K562 (cell line): ENCODE data around the gene CSNK1G1. TPM values are rescaled to one million over a fixed set of nuclear protein-coding genes. Genes with fewer than 3 reads are reported as not detected.

ENCODE experiments used
- ATAC-seq: fragments of 200-7000 bp; cut with Tn5 transposase; 3 replicates; pipeline ENCODE4 v1.9.1; 2020; ENCODE audit warnings: moderate library complexity
- BruUV-seq: library from RNA; stranded (reverse); fragments of 400-500 nt; replicated peaks from 2 replicates; lab custom pipeline; 2021; lab: Mats Ljungman, UMichigan
- CTCF ChIA-PET: fragments of 300-600 bp; formaldehyde crosslinking; extraction: SDS; loops from one replicate; lab custom pipeline; 2021; ENCODE audit warnings: low intra/inter-chr PET ratio; lab: Yijun Ruan, JAX
- POLR2A ChIA-PET: fragments of 300-600, 350-650 bp; sonication (Branson Sonifier 250); formaldehyde crosslinking; extraction: SDS; loops from one replicate; lab custom pipeline; 2021; ENCODE audit warnings: antibody characterized with exemption, inconsistent platforms; lab: Yijun Ruan, JAX
- DNase-seq, 4 experiments: peaks; one replicate each; pipeline versions ENCODE4 v3.0.0 to v3.0.0-alpha.2; 2011 to 2018; ENCODE audit warnings: low spot score in 3 of 4, mixed read lengths in 3 of 4; ENCODE audit errors: extremely low read depth in 1 of 4
- FAIRE-seq: peaks from 2 replicates; lab custom pipeline; 2011; peaks lifted over from hg19 to GRCh38; lab: Jason Lieb, UNC
- H2AFZ ChIP-seq: 2 replicates; pipeline ENCODE4 v1.6.0; 2011; ENCODE audit warnings: low read depth, low read length, control low read depth, inconsistent platforms
- H3K27ac ChIP-seq: fragments of 200-600 bp; 3 replicates; pipeline ENCODE4 v1.8.0; 2011; ENCODE audit warnings: low read depth, mild to moderate bottlenecking, control low read depth, inconsistent platforms, low read length, moderate library complexity, mixed read lengths; ENCODE audit errors: extremely low read depth
- H3K27me3 ChIP-seq, 2 experiments: fragments of 300-600 bp in 1 of 2; 2 replicates in 1 of 2; 3 replicates in 1 of 2; pipeline versions ENCODE4 v1.6.0 to v1.8.0; 2011; ENCODE audit warnings: inconsistent platforms in 2 of 2, low read length in 2 of 2, mild to moderate bottlenecking in 1 of 2, mixed read lengths in 1 of 2, moderate library complexity in 1 of 2; ENCODE audit not compliant: control insufficient read depth in 2 of 2, insufficient read depth in 2 of 2
- H3K36me3 ChIP-seq: fragments of 300-600 bp; 3 replicates; pipeline ENCODE4 v1.8.0; 2011; ENCODE audit warnings: mild to moderate bottlenecking, low read length, inconsistent platforms; ENCODE audit not compliant: control insufficient read depth, insufficient read depth
- H3K4me1 ChIP-seq, 2 experiments: fragments of 200-600 bp in 1 of 2; replicated peaks in 1 of 2; 2 replicates in 1 of 2; 3 replicates in 1 of 2; pipeline versions ENCODE4 v1.5.1 to v1.8.0; 2011; ENCODE audit warnings: inconsistent platforms in 2 of 2, low read length in 2 of 2, mild to moderate bottlenecking in 1 of 2, mixed read lengths in 1 of 2, moderate library complexity in 1 of 2; ENCODE audit not compliant: control insufficient read depth in 2 of 2, insufficient read depth in 2 of 2
- H3K4me2 ChIP-seq: 2 replicates; pipeline ENCODE4 v1.6.1; 2011; ENCODE audit warnings: low read length, control low read depth, inconsistent platforms, mixed read lengths; ENCODE audit not compliant: insufficient read depth
- H3K4me3 ChIP-seq: fragments of 200-600 bp; sonication (generic), shearing (Covaris generic); 2 replicates; pipeline ENCODE4 v1.5.1; 2016; ENCODE audit warnings: control low read depth, inconsistent platforms
- H3K79me2 ChIP-seq: fragments of 200-600 bp; 3 replicates; pipeline ENCODE4 v1.8.0; 2011; ENCODE audit warnings: low read length, inconsistent platforms; ENCODE audit not compliant: control insufficient read depth, insufficient read depth
- H3K9ac ChIP-seq, 2 experiments: 2 replicates each; pipeline versions ENCODE4 v1.6.0 to v1.6.1; 2011; ENCODE audit warnings: low read depth in 2 of 2, low read length in 2 of 2, control low read depth in 1 of 2, inconsistent platforms in 1 of 2, mild to moderate bottlenecking in 1 of 2, mixed read lengths in 1 of 2; ENCODE audit not compliant: insufficient read depth in 1 of 2
- H3K9me1 ChIP-seq: one replicate; pipeline ENCODE4 v1.6.0; 2011; ENCODE audit warnings: inconsistent platforms, mild to moderate bottlenecking, low read length, moderate library complexity; ENCODE audit not compliant: control insufficient read depth, insufficient read depth
- H3K9me3 ChIP-seq: replicated peaks from 2 replicates; pipeline ENCODE4 v1.5.1; 2011; ENCODE audit warnings: low read depth, low read length, inconsistent platforms; ENCODE audit not compliant: control insufficient read depth, insufficient read depth
- H4K20me1 ChIP-seq: replicated peaks from 2 replicates; pipeline ENCODE4 v1.6.1; 2011; ENCODE audit warnings: low read length, inconsistent platforms, mixed read lengths; ENCODE audit not compliant: control insufficient read depth, insufficient read depth
- ATF7 ChIP-seq: fragments of 450-650 bp; IDR thresholded peaks from 2 replicates; pipeline ENCODE4 v1.7.1; 2014; ENCODE audit warnings: mild to moderate bottlenecking, moderate library complexity
- CEBPB ChIP-seq: fragments of 450-650 bp; IDR thresholded peaks from 2 replicates; pipeline ENCODE4 v1.6.1; 2016; ENCODE audit warnings: missing genetic modification characterization, missing compliant biosample characterization
- CEBPG ChIP-seq, 3 experiments: fragments of 200-800 bp in 1 of 3; sonication (Bioruptor generic) in 1 of 3; sonication (generic) in 1 of 3; formaldehyde crosslinking in 1 of 3; IDR thresholded peaks in 2 of 3; conservative IDR thresholded peaks in 1 of 3; 2 replicates each; pipeline versions ENCODE4 v1.6.1 to v1.8.0; 2016 to 2022; ENCODE audit warnings: missing compliant biosample characterization in 2 of 3, missing genetic modification characterization in 2 of 3, mild to moderate bottlenecking in 1 of 3, missing genetic modification reagents in 1 of 3
- EP400 ChIP-seq: fragments of 450-650 bp; IDR thresholded peaks from 2 replicates; pipeline ENCODE4 v1.6.1; 2017; ENCODE audit warnings: antibody characterized with exemption, mild to moderate bottlenecking, moderate library complexity
- IRF9 ChIP-seq: fragments of 450-650 bp; IDR thresholded peaks from 2 replicates; pipeline ENCODE4 v1.6.1; 2016; ENCODE audit warnings: missing biosample characterization, missing genetic modification characterization
- KAT2B ChIP-seq: IDR thresholded peaks from one replicate; pipeline ENCODE4 v1.6.1; 2012; ENCODE audit warnings: low read depth, mild to moderate bottlenecking, control low read depth, inconsistent platforms, low read length, moderate library complexity
- NELFE ChIP-seq: IDR thresholded peaks from 2 replicates; pipeline ENCODE4 v1.6.1; 2011; ENCODE audit warnings: mild to moderate bottlenecking; ENCODE audit not compliant: insufficient read depth, insufficient read length
- RBFOX2 ChIP-seq: fragments of 200-400 bp; formaldehyde crosslinking; IDR thresholded peaks from 2 replicates; pipeline ENCODE4 v1.6.1; 2017; ENCODE audit warnings: low read depth, mild to moderate bottlenecking, low read length, moderate library complexity
- THRAP3 ChIP-seq: fragments of 450-650 bp; IDR thresholded peaks from 2 replicates; pipeline ENCODE4 v1.6.1; 2016; ENCODE audit warnings: mild to moderate bottlenecking, inconsistent platforms, borderline replicate concordance
- YY1 ChIP-seq, 3 experiments: IDR thresholded peaks; 2 replicates each; pipeline ENCODE4 v1.6.1; 2011; ENCODE audit warnings: low read length in 2 of 3, mild to moderate bottlenecking in 2 of 3, moderate library complexity in 2 of 3, borderline replicate concordance in 1 of 3, control low read depth in 1 of 3, low read depth in 1 of 3; ENCODE audit not compliant: insufficient read depth in 3 of 3, insufficient replicate concordance in 2 of 3, control insufficient read depth in 1 of 3, insufficient read length in 1 of 3; ENCODE audit errors: extremely low read depth in 1 of 3
- ZNF766 ChIP-seq: fragments of 200-800 bp; sonication (Bioruptor generic); conservative IDR thresholded peaks from 2 replicates; pipeline ENCODE4 v1.6.1; 2016; ENCODE audit warnings: missing genetic modification characterization, missing compliant biosample characterization
- WGBS: fragments of 100-300 bp; shearing (Covaris generic); methylation state at CpG from one replicate; pipeline ENCODE4 v1.1.6; 2016; ENCODE audit warnings: low coverage, mixed read lengths; ENCODE audit not compliant: insufficient coverage; ENCODE audit errors: missing lambda C conversion rate; 5-methylcytosine and 5-hydroxymethylcytosine counted together
- in situ Hi-C: fragments of 300-500 bp; cut with MboI; formaldehyde crosslinking; loops from 4 replicates; pipeline ENCODE4 v1.15.0; 2018; ENCODE audit warnings: inconsistent platforms, mixed read lengths
- intact Hi-C: fragments of 100-400 bp; cut with micrococcal nuclease; formaldehyde crosslinking; loops from 2 replicates; pipeline ENCODE4 v1.14.2; 2022
- polyA plus RNA-seq, 8 experiments: library from polyadenylated mRNA; depleted of rRNA in 4 of 8; stranded (reverse) in 5 of 8; unstranded in 3 of 8; fragments of >200 nt; fragmentation: Nextera tagmentation in 2 of 8; fragmentation: Illumina TruSeq in 1 of 8; extraction: Ambion mirVana in 2 of 8; extraction: Trizol in 1 of 8; gene quantifications; 2 replicates each; pipeline versions ENCODE4 v1.2.1 to v1.2.3, GENCODE V29; 2011 to 2014; ENCODE audit warnings: inconsistent platforms in 1 of 8, missing spikeins in 1 of 8
- total RNA-seq, 7 experiments: library from RNA; depleted of rRNA in 6 of 7; stranded (reverse); fragments of >200 nt in 6 of 7; fragmentation: Illumina TruSeq in 2 of 7; extraction: Trizol in 2 of 7; gene quantifications; 2 replicates each; pipeline versions ENCODE4 v1.2.1 to v1.2.3, GENCODE V29; 2011 to 2021; ENCODE audit warnings: low replicate concordance in 1 of 7

Gene CSNK1G1
- total and polyA plus RNA-seq, 9 of the 15 experiments (the other 6 are each of a cell fraction or from before 2014, with no cell fraction given) = 4.5 to 18.5 (median 9.5) TPM

- TF ChIP-seq YY1 (IDR thresholded peaks at IDR 0.05; ENCODE audit: borderline replicate concordance in 1 of 3, control insufficient read depth in 1 of 3, extremely low read depth in 1 of 3, insufficient read depth in 3 of 3, insufficient read length in 1 of 3, insufficient replicate concordance in 2 of 3, low read depth in 1 of 3, low read length in 2 of 3) (peak in 1 of 3 experiments; percentile 17), ATF7 (peak; percentile 37; the same call in 1 of the 2 replicates), NELFE (no peak), EP400 (0 out of 2 replicates have a peak, but pooled peaks have one; percentile 15), RBFOX2 (peak; percentile 49)
Measured at GRCh38 chr15:64146885-64147681, 208.9 kb downstream of the CSNK1G1 start (continued).

- no peaks in the 10 kb centered on the region for H3K9me3 ChIP-seq
- BruUV-seq = no TSS peak
- H3K4me1 ChIP-seq = peaks cover 52 to 78% of the 10 kb centered on the region in 2 experiments
- H3K27ac ChIP-seq = peak overlapping the region; percentile 64
- POLR2A ChIA-PET = interaction anchor here (0.5 to 6.1 kb wide), 8 partner anchors 9 to 523 kb away, joined by 3 to 34 read pairs (median 3); partner anchors contain the start of genes CIAO2A, PPIB and TRIP4
- peak overlapping the region in 1 of 2 experiments; percentile 59; a peak in 3 of 4 replicates for H3K9ac ChIP-seq
- H3K27me3 ChIP-seq = no peaks in the 10 kb centered on the region
- WGBS = 20% methylated on average over 3 of the region's 3 CpGs
- no peak for TF ChIP-seq THRAP3
- TF ChIP-seq KAT2B = no peak
- TF ChIP-seq IRF9 (tag) = no peak
- no peak for TF ChIP-seq ZNF766 (CRISPR knock-in tag)
- peak; percentile 82 for TF ChIP-seq CEBPB
- no peak for TF ChIP-seq CEBPG (CRISPR knock-in tag; IDR thresholded peaks at IDR 0.05)
- 0 out of 4 replicates have a peak, but pooled peaks of 1 of the 2 experiments have one; percentile 15 for TF ChIP-seq CEBPG (tag; conservative IDR thresholded peaks at IDR 0.05 in 1 of 2, IDR thresholded peaks at IDR 0.05 in 1 of 2)
- H3K79me2 ChIP-seq = no peaks in the 10 kb centered on the region
- no peak for FAIRE-seq
- CTCF ChIA-PET = no interaction called here
- intact Hi-C loops = no loop called here
- H3K36me3 ChIP-seq = peaks cover 25% of the 10 kb centered on the region
- H4K20me1 ChIP-seq = peaks cover 10% of the 10 kb centered on the region; the same call in 1 of the 2 replicates
- H2AFZ ChIP-seq = peak overlapping the region; percentile 66
- H3K4me3 ChIP-seq = 0 out of 2 replicates have a peak overlapping the region, but pooled peaks have one; percentile 7
- no peak for DNase-seq
- ATAC-seq = no peak
- in situ Hi-C loops = no loop called here
- H3K4me2 ChIP-seq = peak overlapping the region; percentile 73
- H3K9me1 ChIP-seq = peaks cover 4% of the 10 kb centered on the region
Measured at GRCh38 chr15:64146520-64146884, 209.5 kb downstream of the CSNK1G1 start.
